H1 (cell line): ENCODE measurements around the gene TMCC3. TPM values are rescaled to one million over a fixed set of nuclear protein-coding genes. Genes with fewer than 3 reads are reported as not detected.

Source experiments
- ATF3 ChIP-seq: IDR thresholded peaks from 2 replicates; pipeline ENCODE4 v1.6.1; 2011; ENCODE audit warnings: low read depth, mild to moderate bottlenecking, low read length; ENCODE audit not compliant: insufficient read depth
- NRF1 ChIP-seq: IDR thresholded peaks from 2 replicates; pipeline ENCODE4 v1.6.1; 2011; ENCODE audit warnings: mild to moderate bottlenecking, low read depth, low read length, improper control_type of control experiment
- polyA plus RNA-seq, 7 experiments: library from polyadenylated mRNA; depleted of rRNA in 3 of 7; stranded (reverse) in 5 of 7; unstranded in 2 of 7; fragments of >200 nt in 5 of 7; fragments of 200-250 nt in 2 of 7; gene quantifications; 1 replicate in 5 of 7; 2 replicates in 1 of 7; 4 replicates in 1 of 7; pipeline versions ENCODE4 v1.2.1 to v1.2.3, GENCODE V29; 2011 to 2013; ENCODE audit warnings: missing spikeins in 2 of 7, mixed read lengths in 2 of 7
- total RNA-seq: library from RNA; stranded (reverse); fragmentation: NEBNext Ultra II Directional; extraction: Animal tissue kit (Norgen Biotek cat#: 25700); gene quantifications from 2 replicates; pipeline ENCODE4 v1.2.1, GENCODE V29; 2021

The TMCC3 gene
- total and polyA plus RNA-seq, 2 of the 8 experiments (the other 6 are each of a cell fraction or from before 2014, with no cell fraction given): 1.7 to 4.1 TPM

GRCh38 chr12:94620621-94621020 lies 29.7 kb downstream of the TMCC3 start (continued):
- TF ChIP-seq ATF3: no peak
- no peak for TF ChIP-seq NRF1
